Measurements from ENCODE around the gene PGBD5. TPM values are rescaled to one million over a fixed set of nuclear protein-coding genes. Genes with fewer than 3 reads are reported as not detected.

Gene PGBD5
- total and polyA plus RNA-seq, 2 donors (not counting 1 experiment from before 2014, with no cell fraction given), result 0.10 to 0.17 TPM

DNA sequence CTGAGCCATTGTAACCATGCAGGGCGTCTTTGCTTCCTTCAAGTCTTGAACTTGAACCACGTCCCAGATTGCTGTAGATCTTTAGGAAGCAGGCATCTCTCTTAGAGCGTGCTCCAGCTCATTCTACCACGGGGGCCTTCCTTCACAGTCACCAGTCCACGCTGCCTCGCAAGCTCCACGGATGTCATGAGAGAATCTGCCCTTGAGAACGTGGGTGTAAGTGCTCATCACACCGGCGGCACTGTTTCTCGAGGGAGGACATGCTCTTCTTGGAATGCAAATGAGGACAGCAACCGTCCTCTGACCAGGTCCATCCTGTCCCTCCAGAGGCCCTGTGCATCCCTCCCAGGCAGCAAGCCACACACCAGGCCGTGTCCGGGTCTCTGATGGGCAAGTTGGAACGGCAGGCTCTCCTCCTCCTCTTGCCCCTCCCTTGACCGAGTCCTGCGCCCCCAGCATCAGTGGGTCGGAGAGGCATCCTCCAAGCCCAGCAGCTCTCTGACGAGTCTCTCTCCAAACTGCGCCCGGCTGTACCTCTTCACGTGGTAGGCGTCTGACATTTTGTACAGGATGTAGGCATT is 103.1 kb downstream of the PGBD5 start:
- Histone ChIP-seq H3K9ac (ENCODE audit: insufficient read depth, low read length) (no peak overlapping the region), H3K9me3 (ENCODE audit: control insufficient read depth, insufficient read depth, low read depth, low read length) (no peaks in the 10 kb centered on the region), H3K36me3 (ENCODE audit: control insufficient read depth, insufficient read depth, low read length) (no peaks in the 10 kb centered on the region), H2AFZ (ENCODE audit: low read length) (no peak overlapping the region), H3K4me1 (ENCODE audit: control insufficient read depth, extremely low read depth, insufficient read depth, low read length) (no peaks in the 10 kb centered on the region), H4K20me1 (ENCODE audit: control insufficient read depth, extremely low read depth, insufficient read depth, low read length) (no peaks in the 10 kb centered on the region), H3K79me2 (ENCODE audit: control insufficient read depth, insufficient read depth, low read length) (no peaks in the 10 kb centered on the region), H3K4me2 (ENCODE audit: extremely low read depth, insufficient read depth, low read length) (no peak overlapping the region), H3K27ac (ENCODE audit: insufficient read depth, low read length) (no peak overlapping the region), H3K4me3 (replicated peaks in 1 of 4; ENCODE audit: control extremely low read depth in 1 of 4, insufficient read depth in 1 of 4, low read depth in 3 of 4, low read length in 4 of 4) (no peak overlapping the region), H3K27me3 (ENCODE audit: control insufficient read depth, insufficient read depth, low read length) (no peaks in the 10 kb centered on the region)
- TF ChIP-seq EZH2 (IDR thresholded peaks at IDR 0.05; ENCODE audit: low read length, missing control alignments), result no peak
- TF ChIP-seq, protein P1, sequence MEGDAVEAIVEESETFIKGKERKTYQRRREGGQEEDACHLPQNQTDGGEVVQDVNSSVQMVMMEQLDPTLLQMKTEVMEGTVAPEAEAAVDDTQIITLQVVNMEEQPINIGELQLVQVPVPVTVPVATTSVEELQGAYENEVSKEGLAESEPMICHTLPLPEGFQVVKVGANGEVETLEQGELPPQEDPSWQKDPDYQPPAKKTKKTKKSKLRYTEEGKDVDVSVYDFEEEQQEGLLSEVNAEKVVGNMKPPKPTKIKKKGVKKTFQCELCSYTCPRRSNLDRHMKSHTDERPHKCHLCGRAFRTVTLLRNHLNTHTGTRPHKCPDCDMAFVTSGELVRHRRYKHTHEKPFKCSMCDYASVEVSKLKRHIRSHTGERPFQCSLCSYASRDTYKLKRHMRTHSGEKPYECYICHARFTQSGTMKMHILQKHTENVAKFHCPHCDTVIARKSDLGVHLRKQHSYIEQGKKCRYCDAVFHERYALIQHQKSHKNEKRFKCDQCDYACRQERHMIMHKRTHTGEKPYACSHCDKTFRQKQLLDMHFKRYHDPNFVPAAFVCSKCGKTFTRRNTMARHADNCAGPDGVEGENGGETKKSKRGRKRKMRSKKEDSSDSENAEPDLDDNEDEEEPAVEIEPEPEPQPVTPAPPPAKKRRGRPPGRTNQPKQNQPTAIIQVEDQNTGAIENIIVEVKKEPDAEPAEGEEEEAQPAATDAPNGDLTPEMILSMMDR (conservative IDR thresholded peaks at IDR 0.05 in 1 of 2, IDR thresholded peaks at IDR 0.05 in 1 of 2; ENCODE audit: low read depth in 1 of 2, low read length in 2 of 2), result no peak
- DNase-seq (ENCODE audit: low read depth in 2 of 2), result no peak

DNA sequence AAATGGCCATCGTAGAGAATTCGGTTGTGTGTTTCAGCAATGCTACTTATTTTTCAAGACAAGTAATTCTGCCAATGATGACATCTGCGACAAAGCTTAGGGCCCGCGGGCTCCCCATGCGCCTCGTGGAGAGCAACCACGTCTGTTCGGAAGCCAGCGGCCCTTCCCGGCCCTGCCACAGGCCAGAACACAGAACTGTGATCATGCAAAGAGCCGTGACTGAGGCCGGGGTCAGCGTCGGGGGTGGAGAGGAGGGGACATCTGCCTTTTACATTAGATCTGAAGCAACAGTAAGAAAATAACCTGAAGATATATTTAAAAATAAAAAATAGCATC is 103.7 kb downstream of the PGBD5 start:
- no peaks in the 10 kb centered on the region for H3K36me3 ChIP-seq (ENCODE audit: control insufficient read depth, insufficient read depth, low read length)
- H3K79me2 ChIP-seq (ENCODE audit: control insufficient read depth, insufficient read depth, low read length), result no peaks in the 10 kb centered on the region
- H3K9ac ChIP-seq (ENCODE audit: insufficient read depth, low read length), result no peak overlapping the region
- no peak overlapping the region for H3K4me3 ChIP-seq (replicated peaks in 1 of 4; ENCODE audit: control extremely low read depth in 1 of 4, insufficient read depth in 1 of 4, low read depth in 3 of 4, low read length in 4 of 4)
- no peak overlapping the region for H3K27ac ChIP-seq (ENCODE audit: insufficient read depth, low read length)
- H3K4me1 ChIP-seq (ENCODE audit: control insufficient read depth, extremely low read depth, insufficient read depth, low read length), result no peaks in the 10 kb centered on the region
- H3K9me3 ChIP-seq (ENCODE audit: control insufficient read depth, insufficient read depth, low read depth, low read length), result no peaks in the 10 kb centered on the region
- DNase-seq (ENCODE audit: low read depth in 2 of 2), result no peak
- TF ChIP-seq EZH2 (IDR thresholded peaks at IDR 0.05; ENCODE audit: low read length, missing control alignments), result no peak
- TF ChIP-seq, protein P1 (conservative IDR thresholded peaks at IDR 0.05 in 1 of 2, IDR thresholded peaks at IDR 0.05 in 1 of 2; ENCODE audit: low read depth in 1 of 2, low read length in 2 of 2), result no peak
- no peak overlapping the region for H3K4me2 ChIP-seq (ENCODE audit: extremely low read depth, insufficient read depth, low read length)
- no peaks in the 10 kb centered on the region for H4K20me1 ChIP-seq (ENCODE audit: control insufficient read depth, extremely low read depth, insufficient read depth, low read length)
- no peaks in the 10 kb centered on the region for H3K27me3 ChIP-seq (ENCODE audit: control insufficient read depth, insufficient read depth, low read length)
- no peak overlapping the region for H2AFZ ChIP-seq (ENCODE audit: low read length)

DNA sequence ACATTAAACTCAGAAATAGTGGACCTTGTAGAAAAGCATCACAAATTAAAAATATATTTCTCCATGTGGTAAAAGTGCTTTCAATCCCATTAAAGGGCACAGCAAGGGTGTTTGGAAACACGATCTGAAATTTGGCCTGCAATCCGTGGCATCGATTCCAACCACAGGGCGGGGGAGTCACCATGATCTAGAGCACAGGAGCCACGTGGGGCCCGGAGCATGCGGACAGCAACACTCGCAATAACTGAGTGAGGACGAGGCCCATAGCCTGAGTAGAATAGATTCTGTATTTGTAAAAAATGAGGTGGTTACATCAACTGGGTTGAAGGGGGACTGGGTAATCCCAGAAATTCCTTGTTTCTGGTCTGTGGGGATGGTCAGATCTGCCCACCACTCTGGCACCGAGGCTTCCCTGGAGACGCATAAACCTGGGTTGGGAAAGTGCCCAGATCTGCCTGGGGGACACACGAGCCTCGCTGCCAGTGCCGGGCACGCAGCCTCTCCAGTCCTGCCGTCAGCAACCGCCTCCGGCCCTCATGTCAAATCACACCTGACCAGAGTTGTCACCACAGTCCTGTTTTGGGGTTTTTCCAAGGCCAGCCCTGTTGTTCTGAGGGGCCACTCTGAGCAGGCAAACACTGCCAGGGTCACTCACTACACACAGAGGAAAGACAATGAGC is 104.3 kb downstream of the PGBD5 start:
- H3K4me3 ChIP-seq (replicated peaks in 1 of 4; ENCODE audit: control extremely low read depth in 1 of 4, insufficient read depth in 1 of 4, low read depth in 3 of 4, low read length in 4 of 4), result no peak overlapping the region
- H3K36me3 ChIP-seq (ENCODE audit: control insufficient read depth, insufficient read depth, low read length), result no peaks in the 10 kb centered on the region
- H3K4me2 ChIP-seq (ENCODE audit: extremely low read depth, insufficient read depth, low read length), result no peak overlapping the region
- H3K4me1 ChIP-seq (ENCODE audit: control insufficient read depth, extremely low read depth, insufficient read depth, low read length), result no peaks in the 10 kb centered on the region
- TF ChIP-seq, protein P1 (conservative IDR thresholded peaks at IDR 0.05 in 1 of 2, IDR thresholded peaks at IDR 0.05 in 1 of 2; ENCODE audit: low read depth in 1 of 2, low read length in 2 of 2), result no peak
- no peak for TF ChIP-seq EZH2 (IDR thresholded peaks at IDR 0.05; ENCODE audit: low read length, missing control alignments)
- no peaks in the 10 kb centered on the region for H3K79me2 ChIP-seq (ENCODE audit: control insufficient read depth, insufficient read depth, low read length)
- no peak overlapping the region for H2AFZ ChIP-seq (ENCODE audit: low read length)
- H3K27me3 ChIP-seq (ENCODE audit: control insufficient read depth, insufficient read depth, low read length), result no peaks in the 10 kb centered on the region
- no peak overlapping the region for H3K9ac ChIP-seq (ENCODE audit: insufficient read depth, low read length)
- DNase-seq (ENCODE audit: low read depth in 2 of 2), result no peak
- no peaks in the 10 kb centered on the region for H4K20me1 ChIP-seq (ENCODE audit: control insufficient read depth, extremely low read depth, insufficient read depth, low read length)
- no peaks in the 10 kb centered on the region for H3K9me3 ChIP-seq (ENCODE audit: control insufficient read depth, insufficient read depth, low read depth, low read length)
- H3K27ac ChIP-seq (ENCODE audit: insufficient read depth, low read length), result no peak overlapping the region

Measured in fibroblast of lung (primary cell).